ENCODE results near the gene CHFR.
"Not testable (repeated sequence)": the region's sequence is repeated elsewhere in the genome, so short reads cannot be mapped to it uniquely, and the experiment has no call there.

The CHFR gene

GRCh38 chr12:132839558-132840235 is 47.7 kb downstream of the CHFR start:
- H3K4me3 ChIP-seq (ENCODE audit: low read depth, low read length) = no peak overlapping the region
- H3K79me2 ChIP-seq (ENCODE audit: control insufficient read depth, insufficient read depth, low read length, unreplicated experiment) = no peaks in the 10 kb centered on the region
- no peak overlapping the region for H2AFZ ChIP-seq (ENCODE audit: low read length, unreplicated experiment)
- no peaks in the 10 kb centered on the region for H3K27me3 ChIP-seq (ENCODE audit: insufficient read depth, low read length)
- H3K4me1 ChIP-seq (ENCODE audit: control insufficient read depth, insufficient read depth, low read length, unreplicated experiment) = no peaks in the 10 kb centered on the region
- H3K27ac ChIP-seq (ENCODE audit: low read depth, low read length) = no peak overlapping the region
- H3K36me3 ChIP-seq (ENCODE audit: insufficient read depth, low read length) = peaks cover 14% of the 10 kb centered on the region; the same call in 1 of the 2 replicates

GRCh38 chr12:132838410-132839080 is 48.9 kb downstream of the CHFR start:
- H3K4me1 ChIP-seq (ENCODE audit: control insufficient read depth, insufficient read depth, low read length, unreplicated experiment) = no peaks in the 10 kb centered on the region
- no peak overlapping the region for H3K27ac ChIP-seq (ENCODE audit: low read depth, low read length)
- H3K4me3 ChIP-seq (ENCODE audit: low read depth, low read length) = no peak overlapping the region
- H3K27me3 ChIP-seq (ENCODE audit: insufficient read depth, low read length) = no peaks in the 10 kb centered on the region
- no peak overlapping the region for H2AFZ ChIP-seq (ENCODE audit: low read length, unreplicated experiment)
- H3K79me2 ChIP-seq (ENCODE audit: control insufficient read depth, insufficient read depth, low read length, unreplicated experiment) = no peaks in the 10 kb centered on the region
- peaks cover 12% of the 10 kb centered on the region; the same call in 1 of the 2 replicates for H3K36me3 ChIP-seq (ENCODE audit: insufficient read depth, low read length)

- Histone ChIP-seq H2AFZ (ENCODE audit: low read length, unreplicated experiment) (no peak overlapping the region), H3K4me1 (ENCODE audit: control insufficient read depth, insufficient read depth, low read length, unreplicated experiment) (no peaks in the 10 kb centered on the region), H3K79me2 (ENCODE audit: control insufficient read depth, insufficient read depth, low read length, unreplicated experiment) (no peaks in the 10 kb centered on the region), H3K4me3 (ENCODE audit: low read depth, low read length) (no peak overlapping the region), H3K36me3 (ENCODE audit: insufficient read depth, low read length) (peaks cover 12% of the 10 kb centered on the region; the same call in 1 of the 2 replicates), H3K27me3 (ENCODE audit: insufficient read depth, low read length) (no peaks in the 10 kb centered on the region), H3K27ac (ENCODE audit: low read depth, low read length) (no peak overlapping the region)
These were observed 49.6 kb downstream of the CHFR start for GRCh38 chr12:132837693-132838409.

- Histone ChIP-seq H3K27me3 (ENCODE audit: insufficient read depth, low read length) (no peaks in the 10 kb centered on the region), H3K36me3 (ENCODE audit: insufficient read depth, low read length) (peaks cover 6% of the 10 kb centered on the region; the same call in 1 of the 2 replicates), H3K4me3 (ENCODE audit: low read depth, low read length) (no peak overlapping the region), H3K79me2 (ENCODE audit: control insufficient read depth, insufficient read depth, low read length, unreplicated experiment) (no peaks in the 10 kb centered on the region), H3K27ac (ENCODE audit: low read depth, low read length) (no peak overlapping the region), H3K4me1 (ENCODE audit: control insufficient read depth, insufficient read depth, low read length, unreplicated experiment) (no peaks in the 10 kb centered on the region), H2AFZ (ENCODE audit: low read length, unreplicated experiment) (no peak overlapping the region)
These were observed 50.5 kb downstream of the CHFR start for GRCh38 chr12:132836795-132837331.

GRCh38 chr12:132836230-132836629 is 51.2 kb downstream of the CHFR start:
- not testable (repeated sequence) for H3K4me1 ChIP-seq (ENCODE audit: control insufficient read depth, insufficient read depth, low read length, unreplicated experiment); H3K27me3 ChIP-seq (ENCODE audit: insufficient read depth, low read length); H3K79me2 ChIP-seq (ENCODE audit: control insufficient read depth, insufficient read depth, low read length, unreplicated experiment); H3K27ac ChIP-seq (ENCODE audit: low read depth, low read length); H3K4me3 ChIP-seq (ENCODE audit: low read depth, low read length); H2AFZ ChIP-seq (ENCODE audit: low read length, unreplicated experiment); H3K36me3 ChIP-seq (ENCODE audit: insufficient read depth, low read length)

- Histone ChIP-seq H3K27me3 (ENCODE audit: insufficient read depth, low read length) (no peaks in the 10 kb centered on the region), H3K4me3 (ENCODE audit: low read depth, low read length) (no peak overlapping the region), H2AFZ (ENCODE audit: low read length, unreplicated experiment) (no peak overlapping the region)
These were observed 52.1 kb downstream of the CHFR start for GRCh38 chr12:132835076-132836025.

GRCh38 chr12:132834181-132834711 is 53.2 kb downstream of the CHFR start:
- Histone ChIP-seq H2AFZ (ENCODE audit: low read length, unreplicated experiment) (no peak overlapping the region), H3K36me3 (ENCODE audit: insufficient read depth, low read length) (no peaks in the 10 kb centered on the region), H3K4me1 (ENCODE audit: control insufficient read depth, insufficient read depth, low read length, unreplicated experiment) (peaks cover 4% of the 10 kb centered on the region), H3K27ac (ENCODE audit: low read depth, low read length) (no peak overlapping the region), H3K79me2 (ENCODE audit: control insufficient read depth, insufficient read depth, low read length, unreplicated experiment) (no peaks in the 10 kb centered on the region), H3K27me3 (ENCODE audit: insufficient read depth, low read length) (no peaks in the 10 kb centered on the region), H3K4me3 (ENCODE audit: low read depth, low read length) (no peak overlapping the region)

More at GRCh38 chr12:132835076-132836025, 52.1 kb downstream of the CHFR start:
- Histone ChIP-seq H3K4me1 (ENCODE audit: control insufficient read depth, insufficient read depth, low read length, unreplicated experiment) (no peaks in the 10 kb centered on the region), H3K36me3 (ENCODE audit: insufficient read depth, low read length) (no peaks in the 10 kb centered on the region), H3K79me2 (ENCODE audit: control insufficient read depth, insufficient read depth, low read length, unreplicated experiment) (no peaks in the 10 kb centered on the region), H3K27ac (ENCODE audit: low read depth, low read length) (no peak overlapping the region)

- no peak overlapping the region for H3K4me3 ChIP-seq (ENCODE audit: low read depth, low read length)
- no peaks in the 10 kb centered on the region for H3K27me3 ChIP-seq (ENCODE audit: insufficient read depth, low read length)
- peaks cover 1% of the 10 kb centered on the region for H3K79me2 ChIP-seq (ENCODE audit: control insufficient read depth, insufficient read depth, low read length, unreplicated experiment)
- no peak overlapping the region for H2AFZ ChIP-seq (ENCODE audit: low read length, unreplicated experiment)
- no peaks in the 10 kb centered on the region for H3K36me3 ChIP-seq (ENCODE audit: insufficient read depth, low read length)
- H3K27ac ChIP-seq (ENCODE audit: low read depth, low read length) = no peak overlapping the region
- H3K4me1 ChIP-seq (ENCODE audit: control insufficient read depth, insufficient read depth, low read length, unreplicated experiment) = peaks cover 4% of the 10 kb centered on the region
These were observed 54.1 kb downstream of the CHFR start for GRCh38 chr12:132833341-132833740.

GRCh38 chr12:132831771-132832170 is 55.6 kb downstream of the CHFR start:
- Histone ChIP-seq H3K27ac (ENCODE audit: low read depth, low read length) (no peak overlapping the region), H3K27me3 (ENCODE audit: insufficient read depth, low read length) (no peaks in the 10 kb centered on the region), H3K4me1 (ENCODE audit: control insufficient read depth, insufficient read depth, low read length, unreplicated experiment) (peaks cover 13% of the 10 kb centered on the region), H3K4me3 (ENCODE audit: low read depth, low read length) (no peak overlapping the region), H2AFZ (ENCODE audit: low read length, unreplicated experiment) (no peak overlapping the region), H3K36me3 (ENCODE audit: insufficient read depth, low read length) (peaks cover 5% of the 10 kb centered on the region; the same call in 1 of the 2 replicates), H3K79me2 (ENCODE audit: control insufficient read depth, insufficient read depth, low read length, unreplicated experiment) (peaks cover 17% of the 10 kb centered on the region)

All from ACC112 (cell line).